Upper lobe of right lung (tissue), 1 donor: Measurements from ENCODE around the gene LBR. TPM values are rescaled to one million over a fixed set of nuclear protein-coding genes. Genes with fewer than 3 reads are reported as not detected.

Source experiments
- ATAC-seq: fragments of 200-7000 bp; cut with Tn5 transposase; one replicate; pipeline ENCODE4 v1.9.1; 2020; ENCODE audit warnings: mild to moderate bottlenecking, moderate library complexity
- DNase-seq: peaks from one replicate; pipeline ENCODE4 v3.0.0-alpha.2; 2020
- H3K27ac ChIP-seq: fragments of 200-600 bp; one replicate; pipeline ENCODE4 v1.8.0; 2022
- H3K27me3 ChIP-seq: fragments of 200-600 bp; one replicate; pipeline ENCODE4 v1.8.0; 2022; ENCODE audit warnings: mild to moderate bottlenecking
- H3K36me3 ChIP-seq: fragments of 200-600 bp; one replicate; pipeline ENCODE4 v1.8.0; 2022
- H3K4me1 ChIP-seq: fragments of 200-600 bp; one replicate; pipeline ENCODE4 v1.8.0; 2022
- H3K4me3 ChIP-seq: fragments of 200-600 bp; one replicate; pipeline ENCODE4 v1.8.0; 2022; ENCODE audit warnings: mild to moderate bottlenecking
- H3K9me3 ChIP-seq: fragments of 200-600 bp; one replicate; pipeline ENCODE4 v1.8.0; 2022
- intact Hi-C: fragments of 100-400 bp; cut with DNase I; formaldehyde crosslinking; loops from one replicate; pipeline ENCODE4 v1.11.0; 2022
- total RNA-seq: library from RNA; stranded (reverse); fragmentation: NEBNext Ultra II Directional; extraction: Animal tissue kit (Norgen Biotek cat#: 25700); gene quantifications from one replicate; pipeline ENCODE4 v1.2.1, GENCODE V29; 2021
- TF ChIP-seq, protein P1 (sequence below): fragments of 200-600 bp; IDR thresholded peaks from one replicate; pipeline ENCODE4 v1.8.0; 2022; ENCODE audit warnings: antibody characterized with exemption
- donor health status: DM: no; HTN: yes; CAD: no; lungs with severe emphysema.

Gene LBR
- total RNA-seq, 1 donor from 2014 or later, result 55.2 TPM

DNA sequence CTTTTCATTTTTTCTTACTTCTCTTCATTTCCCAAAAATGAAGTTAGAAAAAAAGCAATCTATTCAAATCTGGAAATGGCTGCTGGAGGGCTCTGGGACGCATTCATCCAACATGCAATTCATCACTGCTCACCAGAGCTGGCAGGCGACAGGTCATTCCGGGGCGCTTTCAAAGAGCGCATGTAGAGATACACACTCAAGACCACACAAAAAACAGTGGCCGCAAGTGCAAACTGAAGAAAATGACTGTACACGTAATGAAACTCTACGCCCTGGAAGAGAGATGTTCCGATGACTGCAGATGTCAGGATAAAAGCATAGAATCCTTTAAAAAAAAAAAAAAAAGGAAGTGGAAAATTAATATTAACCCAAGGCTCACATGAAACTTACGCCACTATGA is 15.5 kb downstream of the LBR start:
- no peaks in the 10 kb centered on the region for H3K9me3 ChIP-seq
- peaks cover 78% of the 10 kb centered on the region for H3K36me3 ChIP-seq
- H3K27ac ChIP-seq, result no peak overlapping the region
- DNase-seq, result no peak
- TF ChIP-seq, protein P1, sequence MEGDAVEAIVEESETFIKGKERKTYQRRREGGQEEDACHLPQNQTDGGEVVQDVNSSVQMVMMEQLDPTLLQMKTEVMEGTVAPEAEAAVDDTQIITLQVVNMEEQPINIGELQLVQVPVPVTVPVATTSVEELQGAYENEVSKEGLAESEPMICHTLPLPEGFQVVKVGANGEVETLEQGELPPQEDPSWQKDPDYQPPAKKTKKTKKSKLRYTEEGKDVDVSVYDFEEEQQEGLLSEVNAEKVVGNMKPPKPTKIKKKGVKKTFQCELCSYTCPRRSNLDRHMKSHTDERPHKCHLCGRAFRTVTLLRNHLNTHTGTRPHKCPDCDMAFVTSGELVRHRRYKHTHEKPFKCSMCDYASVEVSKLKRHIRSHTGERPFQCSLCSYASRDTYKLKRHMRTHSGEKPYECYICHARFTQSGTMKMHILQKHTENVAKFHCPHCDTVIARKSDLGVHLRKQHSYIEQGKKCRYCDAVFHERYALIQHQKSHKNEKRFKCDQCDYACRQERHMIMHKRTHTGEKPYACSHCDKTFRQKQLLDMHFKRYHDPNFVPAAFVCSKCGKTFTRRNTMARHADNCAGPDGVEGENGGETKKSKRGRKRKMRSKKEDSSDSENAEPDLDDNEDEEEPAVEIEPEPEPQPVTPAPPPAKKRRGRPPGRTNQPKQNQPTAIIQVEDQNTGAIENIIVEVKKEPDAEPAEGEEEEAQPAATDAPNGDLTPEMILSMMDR, result no peak
- H3K4me3 ChIP-seq, result no peak overlapping the region
- intact Hi-C loops, result no loop called here
- no peak for ATAC-seq
- no peaks in the 10 kb centered on the region for H3K27me3 ChIP-seq
- H3K4me1 ChIP-seq, result no peaks in the 10 kb centered on the region

DNA sequence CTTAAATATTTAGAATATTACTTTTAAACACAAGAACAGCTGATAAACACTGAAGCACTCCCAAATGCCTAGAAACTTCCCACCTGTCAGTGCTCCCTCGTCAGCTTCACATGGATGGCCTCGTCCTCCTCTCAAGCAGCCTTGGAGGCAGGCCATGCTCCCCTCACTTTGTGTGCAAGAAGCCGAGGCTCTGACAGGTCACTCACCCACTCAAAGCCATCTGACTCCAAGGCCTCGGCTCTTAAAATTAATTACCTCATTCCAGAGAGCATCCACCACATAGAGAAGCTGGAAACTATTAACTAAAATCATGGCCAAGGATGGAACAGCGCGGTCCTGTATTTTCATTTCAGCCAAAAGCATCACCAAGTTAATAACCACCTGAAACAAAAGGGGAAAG is 17.8 kb downstream of the LBR start:
- Histone ChIP-seq H3K9me3 (no peaks in the 10 kb centered on the region), H3K27me3 (no peaks in the 10 kb centered on the region), H3K4me1 (no peaks in the 10 kb centered on the region), H3K27ac (no peak overlapping the region), H3K36me3 (peaks cover 72% of the 10 kb centered on the region), H3K4me3 (no peak overlapping the region)
- intact Hi-C loops, result no loop called here
- DNase-seq (no peak), ATAC-seq (no peak)
- TF ChIP-seq, protein P1, result no peak

DNA sequence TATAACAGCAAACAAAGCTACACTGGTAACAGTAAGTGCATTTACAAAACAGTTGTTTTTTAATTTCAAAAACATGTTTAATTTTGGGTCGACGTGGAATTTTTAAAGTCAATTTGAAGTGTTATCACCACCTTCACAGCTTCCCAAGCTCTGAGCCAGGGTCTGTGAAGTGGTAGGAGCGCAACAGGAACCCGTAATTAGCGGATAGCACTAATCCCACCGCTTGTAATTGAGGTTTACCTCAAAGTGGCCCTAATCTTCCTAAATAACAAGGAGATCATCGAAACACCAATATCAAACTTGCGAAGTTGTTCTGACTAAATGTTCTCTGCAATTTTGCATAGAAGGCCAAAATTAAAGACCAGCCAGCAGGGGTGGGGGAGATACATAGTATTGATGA is 18.8 kb downstream of the LBR start:
- ATAC-seq (no peak), DNase-seq (no peak)
- H3K27me3 ChIP-seq, result no peaks in the 10 kb centered on the region
- intact Hi-C loops, result no loop called here
- H3K9me3 ChIP-seq, result no peaks in the 10 kb centered on the region
- no peaks in the 10 kb centered on the region for H3K4me1 ChIP-seq
- no peak overlapping the region for H3K27ac ChIP-seq
- TF ChIP-seq, protein P1, result no peak
- H3K4me3 ChIP-seq, result no peak overlapping the region
- H3K36me3 ChIP-seq, result peaks cover 69% of the 10 kb centered on the region

DNA sequence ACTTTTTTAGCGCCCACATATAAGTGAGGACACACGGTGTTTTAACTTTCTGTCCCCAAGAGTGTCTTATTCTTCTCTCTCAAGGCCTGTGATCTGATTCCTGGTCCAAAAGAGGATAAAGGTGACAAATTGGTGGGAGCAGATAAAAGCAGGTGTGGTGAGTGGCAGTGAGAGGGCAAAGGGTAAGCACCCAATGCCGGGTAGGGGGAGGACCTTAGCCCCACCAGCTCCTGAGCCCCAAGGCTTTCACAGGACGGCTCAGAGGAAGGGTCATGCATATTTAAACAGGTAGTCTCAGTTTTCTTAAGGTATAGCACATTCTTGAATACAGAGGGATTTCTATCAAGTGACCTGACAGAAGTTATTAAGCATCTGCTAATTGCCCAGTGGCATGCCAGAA is 19.6 kb downstream of the LBR start:
- intact Hi-C loops, result no loop called here
- Histone ChIP-seq H3K36me3 (peaks cover 73% of the 10 kb centered on the region), H3K4me3 (no peak overlapping the region), H3K27me3 (no peaks in the 10 kb centered on the region), H3K9me3 (no peaks in the 10 kb centered on the region), H3K27ac (no peak overlapping the region), H3K4me1 (no peaks in the 10 kb centered on the region)
- DNase-seq, result no peak
- TF ChIP-seq, protein P1, result no peak
- no peak for ATAC-seq

DNA sequence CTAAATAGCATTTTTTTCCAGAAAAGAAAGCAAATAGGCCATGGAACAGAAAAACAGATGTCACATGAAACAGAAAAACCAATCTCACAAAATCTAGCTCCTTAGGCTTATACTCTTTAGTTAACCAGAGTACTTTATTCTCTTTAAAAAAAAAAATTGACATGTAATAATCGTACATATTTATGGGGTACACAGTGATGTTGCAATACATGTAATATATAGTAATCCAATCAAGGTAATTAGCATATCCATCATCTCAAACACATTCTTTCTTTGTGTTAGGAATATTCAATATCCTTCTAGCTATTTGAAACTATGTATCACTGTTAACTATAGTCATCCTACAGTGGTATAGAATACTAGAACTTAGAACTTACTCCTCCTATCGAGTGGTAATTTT is 20.1 kb downstream of the LBR start:
- Histone ChIP-seq H3K36me3 (peaks cover 78% of the 10 kb centered on the region), H3K4me1 (no peaks in the 10 kb centered on the region), H3K27ac (no peak overlapping the region), H3K9me3 (no peaks in the 10 kb centered on the region), H3K27me3 (no peaks in the 10 kb centered on the region), H3K4me3 (no peak overlapping the region)
- TF ChIP-seq, protein P1, result no peak
- DNase-seq (no peak), ATAC-seq (no peak)
- intact Hi-C loops, result no loop called here

DNA sequence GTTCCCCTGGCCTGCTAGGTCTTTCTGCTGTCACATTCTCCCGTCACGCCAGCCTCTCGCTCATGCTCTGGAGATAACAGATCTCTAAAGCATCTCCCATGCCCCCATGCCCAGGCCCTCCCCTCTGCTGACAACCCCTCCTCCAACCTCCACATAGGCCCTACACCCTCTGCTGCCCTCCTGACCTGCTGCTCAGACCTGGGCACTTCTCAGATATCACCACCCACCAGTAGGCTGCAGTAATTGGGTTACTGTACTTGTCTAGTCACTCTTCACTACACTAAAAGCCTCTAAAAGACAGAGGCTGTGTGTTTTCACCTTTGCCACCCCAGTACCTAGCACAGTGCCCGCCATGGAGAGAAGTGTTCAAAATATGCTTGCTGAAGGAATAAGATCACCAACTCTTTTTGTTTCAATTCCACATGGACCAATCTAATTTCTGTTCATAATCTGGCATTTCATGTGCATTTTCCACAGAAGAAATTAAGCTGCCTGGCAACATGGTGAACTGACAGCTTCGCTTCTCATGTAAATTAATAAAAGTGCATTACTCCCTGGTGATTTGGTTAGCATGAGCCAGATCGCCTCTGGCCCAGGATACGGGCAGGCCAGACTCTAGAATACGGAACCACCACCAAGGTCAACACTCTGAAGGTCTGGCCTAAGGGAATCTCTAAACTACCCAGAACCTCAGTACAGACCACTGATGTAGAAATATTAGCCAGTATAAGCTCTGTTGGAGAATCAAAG is 20.7 kb downstream of the LBR start:
- Histone ChIP-seq H3K9me3 (no peaks in the 10 kb centered on the region), H3K27ac (no peak overlapping the region), H3K36me3 (peaks cover 80% of the 10 kb centered on the region), H3K4me3 (no peak overlapping the region), H3K4me1 (no peaks in the 10 kb centered on the region), H3K27me3 (no peaks in the 10 kb centered on the region)
- TF ChIP-seq, protein P1, result no peak
- intact Hi-C loops, result no loop called here
- ATAC-seq, result no peak
- no peak for DNase-seq
